ENCODE measurements around the gene ARHGAP44.

DNA sequence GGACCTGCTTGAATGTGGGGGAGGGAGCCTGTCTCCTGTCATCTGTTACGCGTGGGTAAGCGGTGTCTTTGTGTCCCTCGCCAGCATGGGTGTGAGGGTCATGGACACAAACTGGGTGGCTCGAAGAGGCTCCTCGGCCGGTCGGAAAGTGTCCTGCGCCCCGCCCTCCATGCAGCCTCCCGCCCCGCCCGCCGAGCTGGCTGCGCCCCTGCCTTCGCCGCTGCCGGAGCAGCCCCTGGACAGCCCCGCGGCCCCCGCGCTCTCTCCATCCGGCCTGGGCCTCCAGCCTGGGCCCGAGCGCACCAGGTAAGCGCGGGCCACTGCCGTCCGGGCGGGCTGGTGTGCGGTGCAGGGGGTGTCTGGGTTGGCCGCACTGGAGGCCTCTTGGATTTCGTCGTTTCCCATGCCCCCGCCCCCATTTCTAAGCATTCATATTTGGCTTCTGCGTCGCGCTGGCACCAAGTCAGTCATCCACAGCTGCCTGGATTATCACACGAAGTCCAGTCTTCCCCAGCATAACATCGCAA is 184.8 kb downstream of the ARHGAP44 start:
- TF ChIP-seq, protein P1, sequence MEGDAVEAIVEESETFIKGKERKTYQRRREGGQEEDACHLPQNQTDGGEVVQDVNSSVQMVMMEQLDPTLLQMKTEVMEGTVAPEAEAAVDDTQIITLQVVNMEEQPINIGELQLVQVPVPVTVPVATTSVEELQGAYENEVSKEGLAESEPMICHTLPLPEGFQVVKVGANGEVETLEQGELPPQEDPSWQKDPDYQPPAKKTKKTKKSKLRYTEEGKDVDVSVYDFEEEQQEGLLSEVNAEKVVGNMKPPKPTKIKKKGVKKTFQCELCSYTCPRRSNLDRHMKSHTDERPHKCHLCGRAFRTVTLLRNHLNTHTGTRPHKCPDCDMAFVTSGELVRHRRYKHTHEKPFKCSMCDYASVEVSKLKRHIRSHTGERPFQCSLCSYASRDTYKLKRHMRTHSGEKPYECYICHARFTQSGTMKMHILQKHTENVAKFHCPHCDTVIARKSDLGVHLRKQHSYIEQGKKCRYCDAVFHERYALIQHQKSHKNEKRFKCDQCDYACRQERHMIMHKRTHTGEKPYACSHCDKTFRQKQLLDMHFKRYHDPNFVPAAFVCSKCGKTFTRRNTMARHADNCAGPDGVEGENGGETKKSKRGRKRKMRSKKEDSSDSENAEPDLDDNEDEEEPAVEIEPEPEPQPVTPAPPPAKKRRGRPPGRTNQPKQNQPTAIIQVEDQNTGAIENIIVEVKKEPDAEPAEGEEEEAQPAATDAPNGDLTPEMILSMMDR (conservative IDR thresholded peaks at IDR 0.05; ENCODE audit: low read depth, low read length), result no peak
- TF ChIP-seq BHLHE40 (IDR thresholded peaks at IDR 0.05; ENCODE audit: low read depth, low read length), result no peak
- TF ChIP-seq FOS (IDR thresholded peaks at IDR 0.05; ENCODE audit: low read depth, low read length), result no peak

All from IMR-90 (cell line).